GM19455 (cell line): ENCODE measurements around the gene CADPS.
"Not testable (repeated sequence)": the region's sequence is repeated elsewhere in the genome, so short reads cannot be mapped to it uniquely, and the experiment has no call there.

Experiments
- ATAC-seq: cut with Tn5 transposase; IDR thresholded peaks from one replicate; pipeline ENCODE4 v1.9.1; 2021; ENCODE audit not compliant: unreplicated experiment

The CADPS gene

DNA sequence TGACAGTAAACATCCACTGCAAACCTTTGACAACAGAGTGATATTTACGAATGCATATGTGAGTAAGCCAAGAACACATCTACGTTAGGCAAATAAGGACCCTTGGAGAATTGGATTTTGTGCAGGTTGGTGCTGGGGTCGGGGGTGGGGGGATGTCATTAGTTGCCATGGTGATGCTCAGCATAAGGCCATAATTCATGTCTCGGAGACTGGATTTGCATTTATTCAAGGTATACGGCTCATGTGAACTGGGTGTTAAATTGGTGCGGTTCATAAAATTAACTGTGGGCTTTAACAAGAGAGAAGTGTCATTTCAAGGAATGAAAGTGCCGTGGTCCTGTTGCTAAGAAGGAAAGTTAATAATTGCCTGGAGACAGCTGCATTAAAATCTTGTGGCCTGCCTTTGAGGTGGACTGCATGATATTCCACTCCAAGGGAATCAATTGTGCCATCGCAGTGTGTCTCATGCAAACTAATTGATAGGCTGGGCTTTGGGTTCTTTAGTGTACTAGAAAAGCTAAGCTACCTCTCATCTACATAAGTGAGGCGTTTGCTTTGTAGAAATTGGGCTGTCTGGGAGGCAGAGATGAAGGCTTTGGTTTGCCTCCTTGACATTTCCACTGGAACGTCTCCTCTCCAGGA, 273.0 kb downstream of the CADPS start:
- no peak for ATAC-seq

DNA sequence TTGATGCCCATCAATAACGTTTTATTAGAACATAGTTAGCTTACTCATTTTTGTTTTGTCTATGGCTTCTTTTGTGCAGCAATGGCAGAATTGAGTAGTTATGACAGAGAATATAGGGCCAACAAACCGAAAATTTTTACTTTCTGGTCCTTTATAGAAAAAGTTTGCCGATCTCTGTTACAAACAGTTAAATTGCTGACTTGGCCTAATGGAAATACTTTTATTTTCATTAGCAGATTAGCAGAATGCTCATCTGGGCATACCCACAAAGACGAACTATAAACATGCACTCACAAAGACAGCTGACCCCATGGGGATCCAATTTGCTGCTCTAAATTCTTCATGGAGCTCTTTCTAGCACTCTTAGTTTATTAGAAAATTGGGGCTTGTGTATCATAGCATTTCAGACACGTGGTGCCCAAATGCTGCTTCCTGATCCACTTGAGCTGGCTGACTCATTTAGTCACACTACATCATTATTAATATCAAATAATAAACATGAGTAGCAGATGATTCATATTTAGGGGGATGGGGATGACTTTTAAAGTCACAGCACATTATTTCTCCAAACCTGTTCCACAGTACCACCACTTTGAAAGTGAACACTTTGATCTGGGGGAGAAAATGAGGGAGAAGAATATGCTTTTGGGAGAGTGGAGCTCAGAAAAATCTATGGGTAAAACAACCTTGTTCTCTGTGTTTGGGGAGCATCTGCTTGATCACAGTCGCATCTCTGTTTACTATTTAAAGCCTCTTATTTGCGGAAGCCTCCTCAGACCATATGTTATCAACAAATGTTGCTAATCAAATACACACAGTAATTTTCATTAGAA, 273.8 kb downstream of the CADPS start:
- ATAC-seq = no peak

DNA sequence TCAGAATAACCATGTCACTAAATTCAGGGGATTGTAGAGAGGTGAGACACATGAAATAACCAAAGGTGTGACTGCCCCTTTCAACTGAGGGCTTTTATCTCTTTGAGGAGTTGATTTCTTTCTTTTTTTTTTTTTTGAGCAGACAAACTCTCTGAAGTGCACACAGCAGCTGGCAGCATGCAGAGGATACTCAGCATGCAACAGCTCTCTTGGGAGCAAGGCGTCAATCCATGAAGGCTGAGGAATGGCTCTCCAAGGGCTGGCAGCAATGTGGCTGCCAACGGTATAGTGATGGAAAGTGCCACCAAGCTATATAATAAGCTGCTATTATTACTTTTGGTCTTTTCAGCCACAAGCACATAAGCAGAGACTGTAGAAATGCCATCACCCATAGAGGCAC, 275.2 kb downstream of the CADPS start:
- ATAC-seq = no peak

DNA sequence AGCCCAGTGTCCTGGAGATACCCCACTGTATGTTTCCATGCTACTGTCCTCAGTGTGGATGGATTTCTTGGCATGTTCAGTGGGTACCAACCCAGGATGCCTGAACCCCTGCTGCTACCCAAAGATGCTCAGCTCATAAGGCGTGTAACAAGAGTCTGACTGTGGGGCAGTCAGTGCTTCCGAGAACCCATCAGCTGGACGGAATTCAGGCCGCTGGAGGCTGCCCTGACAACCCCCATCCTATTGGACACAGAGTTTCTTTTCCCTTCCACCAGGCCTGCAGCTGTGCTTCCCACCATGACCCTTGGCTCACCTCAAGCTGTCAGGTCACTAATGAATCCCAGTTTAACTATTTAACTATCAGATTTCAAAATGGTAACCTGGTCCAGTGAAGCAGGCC, 277.7 kb downstream of the CADPS start:
- no peak for ATAC-seq

DNA sequence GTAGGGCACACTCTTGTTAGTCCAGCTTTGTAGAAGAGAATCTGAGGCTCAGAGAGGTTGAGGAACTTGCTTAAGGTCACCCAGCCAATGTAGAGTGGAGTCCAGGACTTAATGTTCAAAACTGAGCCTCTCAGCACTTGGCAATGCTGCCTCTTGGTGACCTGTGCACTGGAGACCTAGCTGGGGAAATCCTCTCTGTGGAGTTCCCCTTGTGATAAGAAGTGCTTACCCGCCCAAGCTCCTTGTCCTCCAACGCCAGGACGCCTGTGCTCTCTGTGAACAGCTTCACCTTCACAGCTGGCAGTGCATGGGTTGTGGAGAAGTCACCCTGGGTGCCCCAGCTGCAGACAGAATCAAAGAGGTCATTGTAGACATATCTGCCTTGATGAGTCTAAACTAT, 282.8 kb downstream of the CADPS start:
- no peak for ATAC-seq

DNA sequence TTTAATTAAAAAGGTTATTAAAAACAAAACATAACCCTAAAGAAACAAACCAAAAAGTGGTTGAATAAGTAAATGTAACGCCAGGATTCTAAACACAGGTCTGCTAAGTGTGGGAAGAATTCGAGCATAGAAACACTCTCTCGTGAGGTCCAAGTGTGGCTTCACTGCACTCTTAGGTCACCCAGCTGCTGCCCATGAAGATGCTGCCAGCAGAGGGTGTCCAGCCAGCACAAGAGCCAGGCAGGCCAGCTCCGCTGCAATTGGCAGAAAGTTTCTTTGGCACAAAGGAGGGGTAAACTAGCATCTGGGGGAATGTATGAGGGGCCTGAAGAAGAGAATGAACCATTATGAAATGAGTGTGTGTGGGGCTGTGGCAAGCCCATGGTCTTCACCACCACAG, 286.1 kb downstream of the CADPS start:
- ATAC-seq = no peak

DNA sequence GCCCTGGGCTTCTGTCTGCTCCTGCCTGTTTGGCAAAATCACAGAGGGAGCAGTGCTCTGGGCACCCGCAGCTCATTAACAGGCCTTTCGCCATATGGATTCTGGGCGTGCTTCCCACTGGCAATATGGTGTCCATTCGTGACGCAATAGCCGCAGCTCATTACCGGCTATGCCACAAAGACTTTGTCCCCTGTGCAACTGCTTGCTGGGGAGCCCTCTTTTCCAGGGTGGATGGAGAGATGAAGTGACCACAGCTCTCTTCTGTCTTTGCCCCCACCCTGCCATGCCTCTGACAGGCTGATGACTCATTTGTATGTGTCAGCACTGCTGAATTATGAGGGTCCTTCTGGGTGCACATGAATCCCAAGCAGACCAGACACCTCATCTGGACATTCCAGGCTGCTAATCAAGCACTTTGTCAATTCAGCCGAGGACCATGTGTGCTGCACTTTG, 287.6 kb downstream of the CADPS start:
- no peak for ATAC-seq

DNA sequence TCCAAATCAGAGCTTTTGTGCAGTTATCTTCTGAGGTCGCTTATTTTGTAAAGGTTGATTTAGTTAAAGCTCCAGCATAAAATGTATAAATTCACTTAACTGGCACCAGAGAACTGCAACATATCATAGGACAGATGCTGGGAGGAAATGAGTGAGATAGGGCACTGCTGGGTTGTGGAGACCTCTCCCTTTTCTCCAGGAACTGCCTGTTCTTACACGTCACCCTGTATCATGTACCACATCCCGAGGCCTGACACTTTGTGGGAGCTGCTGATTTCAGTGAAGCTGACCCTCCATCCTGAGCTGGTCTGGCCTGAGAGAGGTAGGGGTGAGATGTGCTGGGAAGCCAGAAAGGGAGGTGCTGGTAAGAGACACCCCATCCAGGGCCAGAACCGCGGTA, 288.0 kb downstream of the CADPS start:
- no peak for ATAC-seq

DNA sequence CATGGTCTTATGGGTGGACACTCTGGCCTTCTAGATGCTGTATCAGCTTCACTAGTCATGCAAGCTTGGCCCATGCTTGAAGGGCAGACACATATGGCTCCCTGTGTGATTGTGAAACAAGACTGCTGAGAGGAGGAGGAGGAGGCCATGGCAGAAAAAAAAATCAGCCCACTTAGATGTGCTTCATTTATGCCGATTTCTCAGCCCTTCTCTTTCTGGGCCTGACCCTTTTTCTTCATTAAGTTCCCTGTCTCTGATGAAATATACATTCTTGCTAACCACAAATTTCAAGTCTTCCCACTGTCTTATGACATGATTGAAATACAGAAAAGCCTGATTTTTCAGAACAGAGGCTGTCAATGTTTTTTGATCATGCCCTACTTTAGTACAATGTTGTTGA, 288.9 kb downstream of the CADPS start:
- ATAC-seq = no peak

DNA sequence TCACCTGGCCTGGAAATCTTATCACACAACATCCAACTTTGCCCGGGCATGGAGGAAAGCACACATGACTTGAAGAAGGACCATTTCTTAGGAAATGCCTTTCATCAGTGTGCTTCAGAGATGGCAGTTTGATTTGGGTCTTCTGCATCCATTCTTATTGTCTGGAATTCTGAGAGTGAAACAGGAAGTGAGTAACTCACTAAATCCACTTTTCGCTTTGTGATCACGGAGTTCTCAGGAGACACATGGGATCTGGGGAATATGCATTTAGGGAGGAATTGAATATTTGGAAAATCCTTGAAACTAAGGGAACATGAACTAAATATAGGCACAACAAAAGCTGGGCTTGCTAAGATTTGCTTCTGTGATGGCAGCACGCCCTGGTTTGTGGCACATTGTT, 289.4 kb downstream of the CADPS start:
- no peak for ATAC-seq

DNA sequence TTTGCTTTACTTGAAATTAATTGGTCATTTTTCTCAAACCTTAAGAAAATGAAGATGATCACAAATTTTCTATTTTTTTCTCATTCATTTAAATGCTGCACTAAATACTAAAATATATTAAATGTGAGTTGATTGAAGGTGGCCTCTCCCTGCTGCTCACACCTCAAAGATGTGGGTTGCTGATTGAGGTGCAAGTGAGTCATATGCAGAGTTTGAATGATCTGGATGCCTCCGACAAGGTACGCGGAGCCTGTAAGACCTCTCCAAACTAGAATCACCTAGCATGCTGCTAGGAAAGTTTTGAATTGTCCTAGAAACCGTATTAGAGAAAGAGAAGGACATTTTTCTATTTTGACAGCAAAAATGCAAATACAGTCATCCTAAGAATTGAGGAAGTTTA, 290.6 kb downstream of the CADPS start:
- no peak for ATAC-seq

DNA sequence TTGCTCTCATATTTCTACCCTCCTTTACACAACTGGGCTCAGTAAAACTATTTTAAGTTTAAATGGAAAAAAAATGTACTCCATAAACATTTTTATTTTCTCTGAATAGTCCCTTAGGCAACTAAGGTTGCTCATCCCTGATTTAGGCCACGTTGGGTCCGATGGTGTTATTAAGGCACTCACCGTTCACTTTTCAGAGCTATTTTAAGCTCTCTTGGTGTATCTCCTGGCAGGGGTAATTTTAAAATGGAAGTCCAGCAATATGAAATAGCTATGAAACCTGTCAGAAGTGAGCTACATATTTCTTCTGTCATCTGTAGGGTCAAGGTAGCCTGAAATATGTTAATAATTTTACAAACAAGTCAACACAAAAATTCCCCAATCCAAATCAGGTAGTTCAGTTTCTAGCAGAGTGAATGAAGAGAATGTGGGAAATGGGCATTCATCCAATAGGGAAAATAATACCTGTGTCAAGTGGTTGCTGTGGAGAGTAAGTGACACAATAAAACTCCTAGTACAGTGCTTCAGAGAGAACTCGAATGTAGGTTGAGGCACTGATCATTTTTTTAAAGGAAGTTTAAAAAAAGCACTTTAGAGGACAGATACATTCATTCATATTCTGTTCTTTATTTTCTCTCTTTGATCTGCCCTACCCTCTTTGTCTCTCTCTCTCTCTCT, 292.6 kb downstream of the CADPS start:
- ATAC-seq = no peak

DNA sequence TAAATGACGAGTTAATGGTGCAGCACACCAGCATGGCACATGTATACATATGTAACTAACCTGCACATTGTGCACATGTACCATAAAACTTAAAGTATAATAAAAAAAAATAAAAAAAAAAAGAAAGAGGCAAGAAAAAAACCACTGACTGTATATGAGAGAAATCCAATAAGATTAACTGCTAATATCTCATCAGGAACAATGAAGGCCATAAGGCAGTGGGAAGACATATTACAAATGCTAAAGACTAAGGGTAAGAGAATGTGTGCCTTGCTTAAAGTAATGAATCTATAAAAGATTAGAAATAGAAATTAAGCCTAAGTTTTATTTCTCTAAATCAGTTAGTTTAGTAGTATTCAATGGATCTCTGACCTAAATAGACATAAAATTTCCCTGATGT, 294.7 kb downstream of the CADPS start:
- not testable (repeated sequence) for ATAC-seq

DNA sequence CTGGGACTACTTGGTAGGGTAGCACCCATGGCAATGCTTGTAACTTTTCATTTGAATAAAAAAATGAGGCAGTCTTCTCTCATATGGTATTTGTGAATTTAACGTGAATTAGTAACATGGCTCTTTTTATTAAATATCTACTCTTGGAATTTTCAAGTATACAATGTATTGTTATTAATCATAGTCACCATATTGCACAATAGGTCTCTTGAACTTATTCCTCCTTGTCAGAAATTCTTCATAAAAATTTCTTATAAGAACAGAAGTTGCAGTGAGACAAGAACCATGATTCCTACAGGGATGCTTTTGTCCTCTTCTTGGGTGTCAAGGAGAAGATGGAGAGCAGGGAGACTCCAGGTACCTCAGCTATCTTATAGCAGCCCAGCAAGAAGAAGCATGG, 298.1 kb downstream of the CADPS start:
- ATAC-seq = no peak

DNA sequence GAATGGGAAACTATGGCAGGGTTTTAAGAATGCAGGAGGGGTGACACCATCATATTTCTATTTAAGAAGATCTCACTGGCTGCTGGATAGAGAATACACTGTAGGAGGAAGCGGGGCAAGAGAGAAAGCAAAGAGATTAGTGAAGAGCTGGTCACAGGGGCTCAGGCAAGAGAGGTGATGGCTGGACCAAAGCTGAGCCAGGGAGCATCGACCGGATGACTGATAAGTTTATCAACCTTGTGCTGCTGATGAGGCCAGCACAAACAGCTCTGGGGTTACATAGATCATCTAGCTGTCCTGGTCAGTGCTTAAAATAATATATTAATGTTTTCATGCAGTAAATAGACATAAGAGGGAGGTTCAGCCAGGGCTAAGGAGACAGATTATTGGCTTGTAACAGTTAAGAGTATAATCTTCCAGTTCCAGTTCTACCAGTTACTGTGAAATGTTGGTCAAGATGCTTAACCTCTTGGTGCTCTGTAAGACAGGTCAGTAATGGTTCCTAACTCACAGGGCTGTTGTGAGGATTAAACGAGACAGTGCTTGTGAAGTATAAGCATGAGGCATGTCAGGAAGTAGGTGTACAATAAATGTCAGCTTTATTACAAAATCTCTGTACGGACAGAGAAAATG, 300.8 kb downstream of the CADPS start:
- no peak for ATAC-seq

DNA sequence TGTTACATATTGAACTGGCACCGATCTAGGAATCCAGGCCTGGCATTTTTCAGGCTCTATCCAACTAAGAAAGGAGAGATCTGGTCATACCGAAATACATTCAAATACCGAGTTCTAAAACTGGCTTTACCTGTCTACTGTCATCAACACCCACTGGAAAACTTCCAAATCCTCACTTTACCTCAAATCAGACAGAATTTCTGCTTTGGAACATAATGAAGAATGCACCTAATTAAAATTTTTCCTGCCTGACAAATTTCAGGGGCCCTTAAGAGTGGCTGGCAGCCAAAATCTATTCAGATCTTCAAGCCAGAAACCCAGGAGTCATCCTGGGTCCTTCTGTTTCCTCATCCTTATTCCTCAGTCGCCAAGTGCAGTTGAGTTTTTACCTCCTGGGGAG, 303.3 kb downstream of the CADPS start:
- no peak for ATAC-seq

DNA sequence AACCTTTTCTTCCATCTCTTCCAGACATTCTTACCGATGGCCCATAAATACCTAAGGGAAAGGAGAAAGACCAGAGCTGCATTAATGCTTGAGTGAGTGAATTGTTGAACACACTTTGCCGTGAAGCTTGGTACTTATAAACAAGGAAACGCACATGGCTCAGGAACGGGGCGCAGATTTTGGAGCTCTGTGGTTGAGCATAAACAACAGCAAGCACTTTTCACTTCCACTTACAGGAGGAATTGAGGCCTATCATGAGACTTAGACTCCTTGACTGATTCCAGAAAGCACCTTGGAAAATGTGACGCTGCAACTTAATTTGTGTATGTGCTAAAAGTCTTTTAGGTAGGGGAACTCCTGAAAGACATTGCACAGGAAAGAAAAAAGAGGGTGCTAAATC, 304.3 kb downstream of the CADPS start:
- ATAC-seq = no peak

DNA sequence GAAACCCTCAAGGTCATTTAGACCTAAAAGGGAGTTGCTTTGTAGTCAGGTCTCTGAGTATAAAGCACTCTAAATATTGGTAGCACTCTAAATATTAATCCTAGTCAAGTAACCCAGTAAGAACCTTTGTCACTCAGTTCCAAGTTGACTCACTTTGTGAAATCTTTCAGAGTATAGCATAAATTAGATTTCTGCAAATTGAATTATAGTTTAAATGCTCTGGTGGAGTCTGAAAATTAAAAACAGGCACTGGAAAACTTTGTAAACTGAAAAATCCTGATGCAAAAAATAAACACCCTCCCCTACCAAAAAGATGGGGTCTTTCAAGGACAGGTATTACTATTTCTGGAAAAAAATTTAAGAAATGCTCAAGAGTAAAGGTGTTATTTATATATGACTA, 305.6 kb downstream of the CADPS start:
- no peak for ATAC-seq

DNA sequence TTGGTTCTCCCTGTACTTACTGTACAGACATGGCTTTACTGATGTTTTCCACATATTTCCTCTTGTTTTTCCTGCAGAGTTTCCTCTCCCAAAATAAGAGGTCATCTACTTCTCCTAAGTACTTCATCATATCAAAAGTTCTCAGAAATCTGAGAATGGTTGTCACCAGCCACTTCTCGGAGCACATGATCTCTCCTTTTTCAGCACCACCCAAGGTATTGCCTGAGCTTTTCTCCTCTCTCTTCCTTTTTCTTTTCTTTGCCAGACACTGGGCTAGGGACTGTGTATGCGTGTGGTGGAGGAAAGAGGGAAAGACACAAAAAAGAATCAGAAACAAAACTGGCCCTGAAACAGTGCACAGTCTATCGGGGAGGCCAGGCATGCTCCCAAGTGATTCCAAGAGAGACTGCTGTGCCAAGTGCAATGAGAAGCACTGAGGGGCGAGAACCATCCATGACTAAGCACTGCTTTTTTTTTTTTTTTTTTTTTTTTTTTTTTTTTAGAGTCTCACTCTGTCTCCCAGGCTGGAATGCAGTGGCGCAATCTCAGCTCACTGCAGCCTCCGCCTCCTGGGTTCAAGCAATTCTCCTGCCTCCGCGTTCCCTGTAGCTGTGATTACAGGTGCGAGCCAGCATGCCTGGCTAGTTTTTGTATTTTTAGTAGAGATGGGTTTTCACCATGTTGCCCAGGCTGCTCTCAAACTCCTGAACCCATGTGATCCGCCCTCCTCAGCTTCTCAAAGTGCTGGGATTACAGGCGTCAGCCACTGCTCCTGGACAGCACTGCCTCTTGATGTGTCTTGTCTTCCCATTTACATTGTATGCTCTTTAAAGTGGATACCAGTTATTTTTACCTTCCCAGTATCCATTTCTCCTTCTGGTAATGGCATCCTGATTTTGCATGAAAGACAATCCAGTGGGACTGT, 307.9 kb downstream of the CADPS start:
- ATAC-seq = no peak

DNA sequence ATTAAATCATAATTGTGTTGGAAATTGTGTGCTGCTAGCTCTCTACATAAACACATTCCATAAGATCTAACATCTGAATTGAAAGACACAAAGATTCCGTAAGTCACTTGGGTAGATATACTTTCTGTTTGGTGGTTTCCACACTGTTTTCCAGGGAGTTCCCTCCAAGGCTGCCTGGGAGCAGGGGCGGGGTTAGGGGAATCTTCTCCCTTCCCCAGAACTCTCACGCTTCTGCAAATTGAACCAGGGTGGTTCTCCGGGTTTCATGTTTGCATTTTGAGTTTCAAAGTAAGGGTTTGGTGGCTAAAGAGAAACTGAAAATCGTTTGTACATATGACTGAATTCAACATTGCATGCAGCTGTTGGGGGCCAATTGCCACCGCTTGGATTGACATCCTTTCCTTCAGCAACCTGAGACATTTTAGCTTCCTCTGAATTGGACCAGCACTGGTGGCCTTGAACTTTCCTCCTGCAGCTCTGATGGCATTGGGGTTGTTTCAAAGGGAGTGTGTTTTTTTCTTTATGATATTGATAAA, 309.1 kb downstream of the CADPS start:
- ATAC-seq = peak; percentile 63
